Measurements from ENCODE around the gene MAN2A1.

The MAN2A1 gene

GRCh38 chr5:109678447-109678846, 11.3 kb upstream of the MAN2A1 start:
- in situ Hi-C loops (cut with MboI; ENCODE audit: low sequenced_read_pairs) = no loop called here

GRCh38 chr5:109681763-109682162, 8.0 kb upstream of the MAN2A1 start:
- in situ Hi-C loops (cut with MboI; ENCODE audit: low sequenced_read_pairs) = no loop called here

- in situ Hi-C loops (cut with MboI; ENCODE audit: low sequenced_read_pairs) = no loop called here
Observed at GRCh38 chr5:109682383-109682782, 7.3 kb upstream of the MAN2A1 start.

- in situ Hi-C loops (cut with MboI; ENCODE audit: low sequenced_read_pairs) = no loop called here
Observed at GRCh38 chr5:109685916-109686315, 3.8 kb upstream of the MAN2A1 start.

GRCh38 chr5:109688630-109688969, 1.1 kb upstream of the MAN2A1 start:
- in situ Hi-C loops (cut with MboI; ENCODE audit: low sequenced_read_pairs) = no loop called here

- in situ Hi-C loops (cut with MboI; ENCODE audit: low sequenced_read_pairs) = no loop called here
Observed at GRCh38 chr5:109688970-109689739, 572 bp upstream of the MAN2A1 start.

GRCh38 chr5:109690242-109690974, 681 bp downstream of the MAN2A1 start:
- in situ Hi-C loops (cut with MboI; ENCODE audit: low sequenced_read_pairs) = no loop called here

- in situ Hi-C loops (cut with MboI; ENCODE audit: low sequenced_read_pairs) = no loop called here
Observed at GRCh38 chr5:109690975-109691574, 1.3 kb downstream of the MAN2A1 start.

- in situ Hi-C loops (cut with MboI; ENCODE audit: low sequenced_read_pairs) = no loop called here
Observed at GRCh38 chr5:109691996-109692395, 2.3 kb downstream of the MAN2A1 start.

- in situ Hi-C loops (cut with MboI; ENCODE audit: low sequenced_read_pairs) = no loop called here
Observed at GRCh38 chr5:109692852-109693251, 3.1 kb downstream of the MAN2A1 start.

GRCh38 chr5:109693535-109694400, 4.0 kb downstream of the MAN2A1 start:
- in situ Hi-C loops (cut with MboI; ENCODE audit: low sequenced_read_pairs) = no loop called here

- in situ Hi-C loops (cut with MboI; ENCODE audit: low sequenced_read_pairs) = no loop called here
Observed at GRCh38 chr5:109694451-109694891, 4.7 kb downstream of the MAN2A1 start.

- in situ Hi-C loops (cut with MboI; ENCODE audit: low sequenced_read_pairs) = no loop called here
Observed at GRCh38 chr5:109695005-109695926, 5.5 kb downstream of the MAN2A1 start.

GRCh38 chr5:109697339-109697738, 7.6 kb downstream of the MAN2A1 start:
- in situ Hi-C loops (cut with MboI; ENCODE audit: low sequenced_read_pairs) = no loop called here

GRCh38 chr5:109700516-109701153, 10.9 kb downstream of the MAN2A1 start:
- in situ Hi-C loops (cut with MboI; ENCODE audit: low sequenced_read_pairs) = no loop called here

- in situ Hi-C loops (cut with MboI; ENCODE audit: low sequenced_read_pairs) = no loop called here
Observed at GRCh38 chr5:109701252-109701651, 11.5 kb downstream of the MAN2A1 start.

- in situ Hi-C loops (cut with MboI; ENCODE audit: low sequenced_read_pairs) = no loop called here
Observed at GRCh38 chr5:109701792-109702191, 12.1 kb downstream of the MAN2A1 start.

GRCh38 chr5:109703166-109703565, 13.4 kb downstream of the MAN2A1 start:
- in situ Hi-C loops (cut with MboI; ENCODE audit: low sequenced_read_pairs) = no loop called here

- in situ Hi-C loops (cut with MboI; ENCODE audit: low sequenced_read_pairs) = no loop called here
Observed at GRCh38 chr5:109703829-109704228, 14.1 kb downstream of the MAN2A1 start.
